ENCODE measurements around the gene SNED1.

Gene SNED1

DNA sequence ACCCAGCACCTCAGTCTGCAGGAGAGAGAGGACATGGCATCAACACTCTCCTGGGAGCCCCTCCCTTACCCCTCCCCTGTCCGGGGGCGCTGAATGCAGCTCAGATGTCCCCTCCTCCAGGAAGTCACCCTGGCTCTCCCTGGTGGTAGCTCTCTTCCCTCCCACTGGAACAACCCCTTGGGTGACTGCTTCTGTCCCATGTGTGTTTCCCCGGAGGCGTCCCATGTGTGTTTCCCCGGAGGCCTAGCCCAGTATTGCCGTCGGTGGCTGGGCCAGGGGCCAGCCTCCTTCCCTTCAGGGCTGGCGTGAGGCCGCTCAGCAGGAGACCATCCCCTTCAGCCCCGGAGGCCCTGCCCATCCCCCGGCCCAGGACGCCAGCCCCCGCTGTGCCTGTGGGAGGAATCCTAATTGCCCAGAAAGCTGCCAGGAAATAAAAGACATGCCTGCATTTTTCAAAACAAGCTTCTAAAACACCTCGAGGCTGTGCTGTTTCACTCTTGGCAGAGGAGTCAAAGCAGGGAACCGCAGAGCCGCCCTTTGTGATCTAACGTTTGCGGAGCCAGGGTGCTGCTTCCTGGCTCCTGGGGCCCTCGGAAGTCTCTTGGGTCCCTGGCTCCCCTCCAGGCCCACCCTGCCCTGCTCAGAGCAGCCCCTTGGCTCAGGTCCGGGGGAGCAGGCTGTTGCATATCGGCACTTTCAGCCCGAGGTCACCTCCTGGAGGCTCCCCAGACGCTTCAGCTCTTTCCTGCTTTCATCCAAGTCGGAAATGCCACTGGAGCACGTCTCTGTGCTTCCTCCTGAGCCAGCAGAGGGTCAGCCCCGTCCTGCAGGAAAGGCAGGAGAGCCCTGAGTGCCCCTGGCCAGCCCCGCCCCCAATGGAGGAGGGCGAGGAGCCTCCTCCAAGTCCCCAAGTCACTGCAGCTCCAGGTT is 11.4 kb downstream of the SNED1 start:
- Histone ChIP-seq H3K27me3 (ENCODE audit: insufficient read depth, low read length) (no peaks in the 10 kb centered on the region), H3K4me1 (ENCODE audit: control insufficient read depth, insufficient read depth, low read length, unreplicated experiment) (peaks cover 23% of the 10 kb centered on the region), H3K27ac (ENCODE audit: low read depth, low read length) (peak overlapping the region; percentile 37), H3K4me3 (ENCODE audit: low read depth, low read length) (peak overlapping the region; percentile 70), H2AFZ (ENCODE audit: low read length, unreplicated experiment) (peak overlapping the region; percentile 74), H3K36me3 (ENCODE audit: insufficient read depth, low read length) (no peaks in the 10 kb centered on the region; the same call in 1 of the 2 replicates), H3K79me2 (ENCODE audit: control insufficient read depth, insufficient read depth, low read length, unreplicated experiment) (peaks cover 7% of the 10 kb centered on the region)

DNA sequence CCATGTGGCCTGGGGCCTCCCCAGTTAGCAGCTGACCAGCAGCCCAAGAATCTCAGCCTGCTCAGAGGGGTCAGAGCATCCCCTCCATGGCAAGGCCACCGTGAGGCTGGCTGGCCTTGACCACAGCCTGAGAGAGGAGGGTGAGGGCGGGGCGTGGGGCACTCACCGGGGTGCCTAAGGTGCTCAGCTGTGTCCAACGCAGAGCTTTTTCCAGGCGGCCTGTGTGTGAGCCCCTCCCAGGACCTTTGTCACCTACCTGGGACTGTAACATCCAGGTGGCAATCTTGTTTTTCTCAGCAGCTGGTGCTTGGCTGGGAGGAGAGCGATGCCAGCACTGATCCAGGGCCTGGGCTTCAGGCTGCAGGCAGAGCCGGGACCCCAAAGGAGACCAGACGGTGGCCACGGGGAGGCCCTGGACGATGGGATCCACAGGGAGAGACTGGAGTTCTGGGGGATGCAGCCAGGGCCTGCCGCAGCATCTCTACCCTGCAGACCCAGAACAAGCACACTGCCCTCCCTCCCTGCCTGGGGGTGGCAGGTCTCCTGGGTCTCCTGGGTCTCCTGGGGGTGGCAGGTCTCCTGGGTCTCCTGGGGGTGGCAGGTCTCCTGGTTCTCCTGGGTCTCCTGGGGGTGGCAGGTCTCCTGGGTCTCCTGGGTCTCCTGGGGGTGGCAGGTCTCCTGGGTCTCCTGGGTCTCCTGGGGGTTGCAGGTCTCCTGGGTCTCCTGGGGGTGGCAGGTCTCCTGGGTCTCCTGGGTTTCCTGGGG is 12.3 kb downstream of the SNED1 start:
- peaks cover 23% of the 10 kb centered on the region for H3K4me1 ChIP-seq (ENCODE audit: control insufficient read depth, insufficient read depth, low read length, unreplicated experiment)
- H3K27me3 ChIP-seq (ENCODE audit: insufficient read depth, low read length): no peaks in the 10 kb centered on the region
- H3K27ac ChIP-seq (ENCODE audit: low read depth, low read length): peak overlapping the region; percentile 37
- H3K4me3 ChIP-seq (ENCODE audit: low read depth, low read length): peak overlapping the region; percentile 70
- H3K36me3 ChIP-seq (ENCODE audit: insufficient read depth, low read length): no peaks in the 10 kb centered on the region; the same call in 1 of the 2 replicates
- H2AFZ ChIP-seq (ENCODE audit: low read length, unreplicated experiment): peak overlapping the region; percentile 74
- peaks cover 7% of the 10 kb centered on the region for H3K79me2 ChIP-seq (ENCODE audit: control insufficient read depth, insufficient read depth, low read length, unreplicated experiment)

DNA sequence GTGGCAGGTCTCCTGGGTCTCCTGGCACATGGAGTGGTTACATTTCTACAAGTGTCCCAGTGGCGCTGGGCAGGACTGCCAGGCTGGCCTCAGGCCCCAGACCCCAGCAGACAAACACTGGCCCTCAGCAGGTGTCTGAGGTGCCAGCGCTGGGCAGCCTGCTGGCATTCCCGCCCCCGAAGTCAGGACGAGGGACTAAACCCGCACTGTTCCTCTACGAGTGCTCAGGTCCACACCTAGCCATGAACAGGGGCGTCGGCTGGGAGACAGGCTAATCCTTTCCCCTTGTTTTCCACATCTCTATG is 12.8 kb downstream of the SNED1 start:
- no peaks in the 10 kb centered on the region; the same call in 1 of the 2 replicates for H3K36me3 ChIP-seq (ENCODE audit: insufficient read depth, low read length)
- no peaks in the 10 kb centered on the region for H3K27me3 ChIP-seq (ENCODE audit: insufficient read depth, low read length)
- H3K27ac ChIP-seq (ENCODE audit: low read depth, low read length): no peak overlapping the region
- peaks cover 23% of the 10 kb centered on the region for H3K4me1 ChIP-seq (ENCODE audit: control insufficient read depth, insufficient read depth, low read length, unreplicated experiment)
- no peak overlapping the region for H3K4me3 ChIP-seq (ENCODE audit: low read depth, low read length)
- H2AFZ ChIP-seq (ENCODE audit: low read length, unreplicated experiment): no peak overlapping the region
- H3K79me2 ChIP-seq (ENCODE audit: control insufficient read depth, insufficient read depth, low read length, unreplicated experiment): peaks cover 7% of the 10 kb centered on the region

DNA sequence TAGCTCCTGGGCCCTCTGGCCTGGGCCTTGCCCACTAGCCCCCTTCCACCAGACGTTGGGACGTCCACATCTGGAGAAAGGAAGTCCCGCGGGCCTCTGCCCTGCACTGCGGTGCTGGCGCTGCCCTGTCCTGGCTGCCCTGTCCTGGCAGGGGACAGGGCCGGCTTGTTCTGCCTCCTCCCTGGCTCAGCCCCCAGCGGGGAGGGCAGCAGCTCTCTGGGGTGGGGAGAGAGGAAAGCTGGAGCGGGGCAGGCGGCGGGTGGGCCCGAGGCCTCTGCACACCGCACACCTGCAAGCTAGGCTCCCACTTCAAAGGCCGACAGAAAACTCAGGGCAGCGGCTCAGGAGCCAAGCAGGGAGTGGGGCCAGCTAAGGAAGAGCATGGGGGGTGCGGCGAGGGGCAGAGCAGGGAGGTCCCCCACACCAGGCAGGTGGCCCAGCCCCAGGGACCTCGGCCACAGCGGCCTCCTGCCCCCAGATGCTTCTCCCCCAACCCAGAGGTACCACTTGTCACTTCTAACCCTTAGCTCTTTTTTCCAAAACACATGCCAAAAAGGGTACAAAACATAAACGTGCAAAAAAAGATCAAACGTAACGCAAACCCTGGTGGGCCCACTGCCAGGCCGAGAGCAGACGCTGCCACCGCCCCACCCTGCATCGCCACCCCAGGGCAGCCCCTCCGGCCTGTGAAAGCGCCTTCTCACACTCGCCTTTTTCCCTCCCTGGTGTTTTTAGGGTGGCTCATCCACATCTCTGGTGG is 13.5 kb downstream of the SNED1 start:
- no peak overlapping the region for H3K4me3 ChIP-seq (ENCODE audit: low read depth, low read length)
- no peak overlapping the region for H3K27ac ChIP-seq (ENCODE audit: low read depth, low read length)
- H2AFZ ChIP-seq (ENCODE audit: low read length, unreplicated experiment): no peak overlapping the region
- peaks cover 7% of the 10 kb centered on the region for H3K79me2 ChIP-seq (ENCODE audit: control insufficient read depth, insufficient read depth, low read length, unreplicated experiment)
- no peaks in the 10 kb centered on the region for H3K36me3 ChIP-seq (ENCODE audit: insufficient read depth, low read length)
- no peaks in the 10 kb centered on the region for H3K27me3 ChIP-seq (ENCODE audit: insufficient read depth, low read length)
- H3K4me1 ChIP-seq (ENCODE audit: control insufficient read depth, insufficient read depth, low read length, unreplicated experiment): peaks cover 23% of the 10 kb centered on the region

DNA sequence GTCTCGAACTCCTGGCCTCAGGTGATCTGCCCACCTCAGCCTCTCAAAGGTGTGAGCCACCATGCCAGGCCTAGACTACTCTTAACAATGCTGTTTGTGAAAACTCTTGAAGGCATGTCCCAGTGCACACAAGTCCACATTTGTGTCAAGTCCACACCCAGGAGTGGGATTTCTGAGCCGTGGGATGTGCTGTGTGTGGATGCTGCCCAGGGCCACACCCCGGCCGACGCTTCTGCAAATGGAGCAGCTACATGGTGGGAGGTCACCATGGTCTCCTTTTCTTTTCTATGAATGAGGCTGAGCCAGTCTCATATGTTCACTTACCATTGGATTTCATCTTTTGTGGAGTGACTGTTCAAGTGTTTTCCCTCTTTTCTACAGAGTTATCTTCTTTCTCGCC is 15.8 kb downstream of the SNED1 start:
- H3K27me3 ChIP-seq (ENCODE audit: insufficient read depth, low read length): no peaks in the 10 kb centered on the region
- no peak overlapping the region for H3K4me3 ChIP-seq (ENCODE audit: low read depth, low read length)
- peaks cover under 1% of the 10 kb centered on the region for H3K79me2 ChIP-seq (ENCODE audit: control insufficient read depth, insufficient read depth, low read length, unreplicated experiment)
- no peak overlapping the region for H3K27ac ChIP-seq (ENCODE audit: low read depth, low read length)
- H2AFZ ChIP-seq (ENCODE audit: low read length, unreplicated experiment): no peak overlapping the region
- peaks cover 17% of the 10 kb centered on the region for H3K4me1 ChIP-seq (ENCODE audit: control insufficient read depth, insufficient read depth, low read length, unreplicated experiment)
- 0 out of 2 replicates have a peak, but pooled peaks cover 3% of the 10 kb centered on the region for H3K36me3 ChIP-seq (ENCODE audit: insufficient read depth, low read length)

DNA sequence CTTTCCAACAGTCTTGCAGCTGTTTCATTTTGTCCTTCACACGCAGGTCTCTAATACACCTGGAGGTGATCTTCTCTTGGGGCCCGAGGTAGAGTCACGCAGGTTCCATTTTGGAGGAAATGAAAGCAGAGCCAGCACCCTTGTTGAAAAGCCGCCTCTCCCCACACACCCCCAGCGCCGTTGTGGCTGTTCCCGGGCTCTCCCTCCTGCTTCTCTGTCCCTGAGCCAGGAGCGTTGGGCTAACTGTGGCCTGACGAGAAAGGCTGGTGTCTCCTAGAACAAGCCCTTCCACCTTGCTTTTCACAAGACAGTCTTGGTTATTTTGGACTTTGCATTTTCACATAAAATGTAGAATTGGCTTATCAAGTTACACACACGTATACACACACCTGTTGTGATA is 16.3 kb downstream of the SNED1 start:
- Histone ChIP-seq H3K79me2 (ENCODE audit: control insufficient read depth, insufficient read depth, low read length, unreplicated experiment) (no peaks in the 10 kb centered on the region), H3K27ac (ENCODE audit: low read depth, low read length) (no peak overlapping the region), H3K4me1 (ENCODE audit: control insufficient read depth, insufficient read depth, low read length, unreplicated experiment) (peaks cover 12% of the 10 kb centered on the region)

DNA sequence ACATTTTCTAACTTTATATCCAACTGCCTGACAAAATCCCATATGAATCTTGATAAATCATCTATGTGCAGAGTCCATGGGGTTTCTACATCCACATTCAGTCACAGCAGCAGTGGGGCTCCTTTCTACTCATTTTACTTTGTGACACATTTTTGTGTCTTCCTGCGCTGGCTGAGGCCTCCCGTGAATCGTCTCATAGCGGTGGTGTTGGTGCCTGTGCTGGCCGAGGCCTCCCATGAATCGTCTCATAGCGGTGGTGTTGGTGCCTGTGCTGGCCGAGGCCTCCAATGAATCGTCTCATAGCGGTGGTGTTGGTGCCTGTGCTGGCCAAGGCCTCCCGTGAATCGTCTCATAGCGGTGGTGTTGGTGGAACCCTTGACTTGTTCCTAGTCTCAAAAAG is 17.0 kb downstream of the SNED1 start:
- H3K4me1 ChIP-seq (ENCODE audit: control insufficient read depth, insufficient read depth, low read length, unreplicated experiment): peaks cover 5% of the 10 kb centered on the region
- no peaks in the 10 kb centered on the region for H3K79me2 ChIP-seq (ENCODE audit: control insufficient read depth, insufficient read depth, low read length, unreplicated experiment)
- no peak overlapping the region for H3K27ac ChIP-seq (ENCODE audit: low read depth, low read length)
- H2AFZ ChIP-seq (ENCODE audit: low read length, unreplicated experiment): no peak overlapping the region
- no peaks in the 10 kb centered on the region for H3K27me3 ChIP-seq (ENCODE audit: insufficient read depth, low read length)
- no peak overlapping the region for H3K4me3 ChIP-seq (ENCODE audit: low read depth, low read length)
- 0 out of 2 replicates have a peak, but pooled peaks cover 3% of the 10 kb centered on the region for H3K36me3 ChIP-seq (ENCODE audit: insufficient read depth, low read length)

More for the DNA sequence above, 16.3 kb downstream of the SNED1 start:
- Histone ChIP-seq H3K36me3 (ENCODE audit: insufficient read depth, low read length) (0 out of 2 replicates have a peak, but pooled peaks cover 3% of the 10 kb centered on the region), H2AFZ (ENCODE audit: low read length, unreplicated experiment) (no peak overlapping the region), H3K27me3 (ENCODE audit: insufficient read depth, low read length) (no peaks in the 10 kb centered on the region), H3K4me3 (ENCODE audit: low read depth, low read length) (no peak overlapping the region)

DNA sequence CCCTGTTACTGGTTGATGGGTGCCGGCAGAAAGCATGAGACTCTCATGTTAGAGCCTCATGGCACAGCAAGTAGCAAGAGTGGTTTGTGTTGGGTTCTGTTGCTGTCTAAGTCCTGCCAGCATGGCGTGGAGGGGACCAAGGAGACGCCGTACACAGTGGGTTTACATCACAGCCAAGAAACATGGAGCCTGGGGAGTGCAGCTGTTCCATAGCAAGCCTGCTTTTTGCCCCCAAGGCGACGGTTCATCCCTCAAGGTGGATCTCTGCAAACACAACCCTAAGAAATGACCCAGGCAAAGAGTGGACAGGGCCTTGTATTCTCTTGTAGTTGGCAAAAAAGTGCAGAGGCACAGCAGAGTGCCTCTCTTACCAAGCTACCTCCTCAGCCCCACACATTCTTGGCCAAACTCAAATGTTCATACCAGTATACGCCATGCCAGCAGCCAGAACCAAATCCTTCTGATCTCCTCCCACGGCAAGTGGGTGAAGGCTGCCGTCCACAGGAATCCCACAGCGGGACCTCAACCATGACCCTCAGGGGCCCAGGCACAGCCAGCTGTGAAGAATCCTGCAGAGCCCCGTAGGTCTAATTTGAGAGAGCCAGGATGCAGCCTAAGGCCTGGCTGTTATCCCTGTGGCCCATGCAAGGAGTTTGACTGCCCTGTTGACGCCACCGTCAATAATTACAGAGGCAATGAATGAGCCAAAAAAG is 19.0 kb downstream of the SNED1 start:
- peaks cover 5% of the 10 kb centered on the region; the same call in 1 of the 2 replicates for H3K36me3 ChIP-seq (ENCODE audit: insufficient read depth, low read length)

DNA sequence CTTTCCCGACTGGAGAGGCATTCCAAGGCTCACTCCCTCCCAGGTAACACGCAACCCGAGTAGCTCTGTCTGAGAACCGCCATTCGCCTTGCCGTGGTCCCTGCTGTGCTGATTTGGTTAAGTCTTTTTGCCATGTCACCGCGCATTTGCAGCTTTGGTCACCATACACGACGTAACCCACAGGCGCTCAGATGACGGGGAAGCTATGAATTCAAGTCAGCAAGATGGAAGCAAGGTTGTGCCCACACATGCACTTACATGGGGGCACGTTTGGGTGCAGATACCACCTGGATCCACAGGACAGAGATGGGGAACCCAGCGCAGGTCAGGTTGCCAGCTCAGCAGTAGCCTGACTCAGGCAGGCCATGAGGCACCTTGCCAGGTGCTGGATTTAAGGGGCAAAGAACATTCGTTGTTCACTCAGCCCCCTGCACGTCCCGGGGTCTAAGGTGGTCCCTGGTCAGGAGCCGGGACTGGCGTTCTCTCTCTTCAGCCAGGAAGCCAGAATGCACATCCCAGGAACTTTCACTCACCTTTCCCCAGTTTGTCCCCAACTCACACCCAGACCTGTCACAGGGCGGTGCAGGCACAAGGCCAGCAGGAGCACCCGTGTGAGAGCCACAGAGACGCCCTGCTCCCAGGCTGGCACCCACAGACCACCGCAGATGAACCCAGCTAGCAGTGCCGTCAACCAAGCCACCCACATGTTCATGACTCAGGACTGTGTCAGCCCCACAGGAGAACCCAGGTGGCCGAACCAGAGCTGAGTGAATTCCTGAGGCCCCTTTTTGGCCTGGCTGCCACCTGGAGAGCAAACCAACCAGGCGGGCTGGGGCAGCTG is 19.9 kb downstream of the SNED1 start:
- H3K27me3 ChIP-seq (ENCODE audit: insufficient read depth, low read length): no peaks in the 10 kb centered on the region
- H3K27ac ChIP-seq (ENCODE audit: low read depth, low read length): no peak overlapping the region
- peaks cover 7% of the 10 kb centered on the region; the same call in 1 of the 2 replicates for H3K36me3 ChIP-seq (ENCODE audit: insufficient read depth, low read length)
- H2AFZ ChIP-seq (ENCODE audit: low read length, unreplicated experiment): no peak overlapping the region
- no peaks in the 10 kb centered on the region for H3K4me1 ChIP-seq (ENCODE audit: control insufficient read depth, insufficient read depth, low read length, unreplicated experiment)
- no peak overlapping the region for H3K4me3 ChIP-seq (ENCODE audit: low read depth, low read length)
- no peaks in the 10 kb centered on the region for H3K79me2 ChIP-seq (ENCODE audit: control insufficient read depth, insufficient read depth, low read length, unreplicated experiment)

More for the DNA sequence above, 19.0 kb downstream of the SNED1 start:
- Histone ChIP-seq H2AFZ (ENCODE audit: low read length, unreplicated experiment) (no peak overlapping the region), H3K79me2 (ENCODE audit: control insufficient read depth, insufficient read depth, low read length, unreplicated experiment) (no peaks in the 10 kb centered on the region), H3K27ac (ENCODE audit: low read depth, low read length) (no peak overlapping the region), H3K4me3 (ENCODE audit: low read depth, low read length) (no peak overlapping the region), H3K27me3 (ENCODE audit: insufficient read depth, low read length) (no peaks in the 10 kb centered on the region), H3K4me1 (ENCODE audit: control insufficient read depth, insufficient read depth, low read length, unreplicated experiment) (no peaks in the 10 kb centered on the region)

All from ACC112 (cell line).